K562 (cell line): ENCODE data around the gene RPLP2. TPM values are rescaled to one million over a fixed set of nuclear protein-coding genes. Genes with fewer than 3 reads are reported as not detected.
A peak's percentile ranks its signal among the peaks of the same experiment; 100 is the strongest.

Source experiments
- ATAC-seq: fragments of 200-7000 bp; cut with Tn5 transposase; 3 replicates; pipeline ENCODE4 v1.9.1; 2020; ENCODE audit warnings: moderate library complexity
- BruUV-seq: library from RNA; stranded (reverse); fragments of 400-500 nt; replicated peaks from 2 replicates; lab custom pipeline; 2021; lab: Mats Ljungman, UMichigan
- CTCF ChIA-PET: fragments of 300-600 bp; formaldehyde crosslinking; extraction: SDS; loops from one replicate; lab custom pipeline; 2021; ENCODE audit warnings: low intra/inter-chr PET ratio; lab: Yijun Ruan, JAX
- POLR2A ChIA-PET: fragments of 300-600, 350-650 bp; sonication (Branson Sonifier 250); formaldehyde crosslinking; extraction: SDS; loops from one replicate; lab custom pipeline; 2021; ENCODE audit warnings: antibody characterized with exemption, inconsistent platforms; lab: Yijun Ruan, JAX
- DNase-seq, 4 experiments: peaks; one replicate each; pipeline versions ENCODE4 v3.0.0 to v3.0.0-alpha.2; 2011 to 2018; ENCODE audit warnings: low spot score in 3 of 4, mixed read lengths in 3 of 4; ENCODE audit errors: extremely low read depth in 1 of 4
- FAIRE-seq: peaks from 2 replicates; lab custom pipeline; 2011; peaks lifted over from hg19 to GRCh38; lab: Jason Lieb, UNC
- H2AFZ ChIP-seq: 2 replicates; pipeline ENCODE4 v1.6.0; 2011; ENCODE audit warnings: low read depth, low read length, control low read depth, inconsistent platforms
- H3K27ac ChIP-seq: fragments of 200-600 bp; 3 replicates; pipeline ENCODE4 v1.8.0; 2011; ENCODE audit warnings: low read depth, mild to moderate bottlenecking, control low read depth, inconsistent platforms, low read length, moderate library complexity, mixed read lengths; ENCODE audit errors: extremely low read depth
- H3K27me3 ChIP-seq, 2 experiments: fragments of 300-600 bp in 1 of 2; 2 replicates in 1 of 2; 3 replicates in 1 of 2; pipeline versions ENCODE4 v1.6.0 to v1.8.0; 2011; ENCODE audit warnings: inconsistent platforms in 2 of 2, low read length in 2 of 2, mild to moderate bottlenecking in 1 of 2, mixed read lengths in 1 of 2, moderate library complexity in 1 of 2; ENCODE audit not compliant: control insufficient read depth in 2 of 2, insufficient read depth in 2 of 2
- H3K36me3 ChIP-seq: fragments of 300-600 bp; 3 replicates; pipeline ENCODE4 v1.8.0; 2011; ENCODE audit warnings: mild to moderate bottlenecking, low read length, inconsistent platforms; ENCODE audit not compliant: control insufficient read depth, insufficient read depth
- H3K4me1 ChIP-seq, 2 experiments: fragments of 200-600 bp in 1 of 2; replicated peaks in 1 of 2; 2 replicates in 1 of 2; 3 replicates in 1 of 2; pipeline versions ENCODE4 v1.5.1 to v1.8.0; 2011; ENCODE audit warnings: inconsistent platforms in 2 of 2, low read length in 2 of 2, mild to moderate bottlenecking in 1 of 2, mixed read lengths in 1 of 2, moderate library complexity in 1 of 2; ENCODE audit not compliant: control insufficient read depth in 2 of 2, insufficient read depth in 2 of 2
- H3K4me2 ChIP-seq: 2 replicates; pipeline ENCODE4 v1.6.1; 2011; ENCODE audit warnings: low read length, control low read depth, inconsistent platforms, mixed read lengths; ENCODE audit not compliant: insufficient read depth
- H3K4me3 ChIP-seq: fragments of 200-600 bp; sonication (generic), shearing (Covaris generic); 2 replicates; pipeline ENCODE4 v1.5.1; 2016; ENCODE audit warnings: control low read depth, inconsistent platforms
- H3K79me2 ChIP-seq: fragments of 200-600 bp; 3 replicates; pipeline ENCODE4 v1.8.0; 2011; ENCODE audit warnings: low read length, inconsistent platforms; ENCODE audit not compliant: control insufficient read depth, insufficient read depth
- H3K9ac ChIP-seq, 2 experiments: 2 replicates each; pipeline versions ENCODE4 v1.6.0 to v1.6.1; 2011; ENCODE audit warnings: low read depth in 2 of 2, low read length in 2 of 2, control low read depth in 1 of 2, inconsistent platforms in 1 of 2, mild to moderate bottlenecking in 1 of 2, mixed read lengths in 1 of 2; ENCODE audit not compliant: insufficient read depth in 1 of 2
- H3K9me1 ChIP-seq: one replicate; pipeline ENCODE4 v1.6.0; 2011; ENCODE audit warnings: inconsistent platforms, mild to moderate bottlenecking, low read length, moderate library complexity; ENCODE audit not compliant: control insufficient read depth, insufficient read depth
- H3K9me3 ChIP-seq: replicated peaks from 2 replicates; pipeline ENCODE4 v1.5.1; 2011; ENCODE audit warnings: low read depth, low read length, inconsistent platforms; ENCODE audit not compliant: control insufficient read depth, insufficient read depth
- H4K20me1 ChIP-seq: replicated peaks from 2 replicates; pipeline ENCODE4 v1.6.1; 2011; ENCODE audit warnings: low read length, inconsistent platforms, mixed read lengths; ENCODE audit not compliant: control insufficient read depth, insufficient read depth
- FOXP1 ChIP-seq: sonication (generic); formaldehyde crosslinking; IDR thresholded peaks from 2 replicates; pipeline ENCODE4 v1.8.0; 2022; ENCODE audit warnings: mild to moderate bottlenecking, missing genetic modification reagents
- MNT ChIP-seq, 2 experiments: fragments of 450-650 bp; conservative IDR thresholded peaks; 2 replicates each; pipeline ENCODE4 v1.6.1; 2017; ENCODE audit warnings: mild to moderate bottlenecking in 2 of 2, moderate library complexity in 2 of 2
- MYC ChIP-seq, 2 experiments: fragments of 250-450 bp in 1 of 2; sonication (Bioruptor Pico) in 1 of 2; IDR thresholded peaks; 2 replicates each; pipeline versions ENCODE4 v1.5.1 to v1.6.1; 2012 to 2021; ENCODE audit warnings: low read depth in 2 of 2, borderline replicate concordance in 1 of 2, improper control_type of control experiment in 1 of 2, low read length in 1 of 2, mild to moderate bottlenecking in 1 of 2, moderate library complexity in 1 of 2
- SNAPC5 ChIP-seq: fragments of 250-450 bp; sonication (Bioruptor Pico); IDR thresholded peaks from 2 replicates; pipeline ENCODE4 v1.8.0; 2021; ENCODE audit warnings: moderate library complexity, mild to moderate bottlenecking, inconsistent platforms
- TAF1 ChIP-seq: IDR thresholded peaks from 2 replicates; pipeline ENCODE4 v1.6.1; 2011; ENCODE audit warnings: mild to moderate bottlenecking, low read length, moderate library complexity; ENCODE audit not compliant: insufficient read depth, control insufficient read depth, severe bottlenecking; ENCODE audit errors: extremely low read depth
- TSC22D4 ChIP-seq: fragments of 450-650 bp; IDR thresholded peaks from 2 replicates; pipeline ENCODE4 v1.6.1; 2016; ENCODE audit warnings: missing genetic modification characterization, missing biosample characterization, control low read depth
- ZFP1 ChIP-seq: fragments of 450-650 bp; formaldehyde crosslinking; IDR thresholded peaks from 2 replicates; pipeline ENCODE4 v1.4.0; 2020; ENCODE audit warnings: mild to moderate bottlenecking, mixed read lengths
- ZNF395 ChIP-seq: fragments of 200-800 bp; sonication (Bioruptor generic); IDR thresholded peaks from 2 replicates; pipeline ENCODE4 v1.6.1; 2017; ENCODE audit warnings: missing genetic modification characterization, missing compliant biosample characterization
- ZNF609 ChIP-seq: sonication (generic); formaldehyde crosslinking; IDR thresholded peaks from 2 replicates; pipeline ENCODE4 v1.8.1; 2023; ENCODE audit warnings: missing genetic modification reagents, mild to moderate bottlenecking, borderline replicate concordance
- WGBS: fragments of 100-300 bp; shearing (Covaris generic); methylation state at CpG from one replicate; pipeline ENCODE4 v1.1.6; 2016; ENCODE audit warnings: low coverage, mixed read lengths; ENCODE audit not compliant: insufficient coverage; ENCODE audit errors: missing lambda C conversion rate; 5-methylcytosine and 5-hydroxymethylcytosine counted together
- in situ Hi-C: fragments of 300-500 bp; cut with MboI; formaldehyde crosslinking; loops from 4 replicates; pipeline ENCODE4 v1.15.0; 2018; ENCODE audit warnings: inconsistent platforms, mixed read lengths
- intact Hi-C: fragments of 100-400 bp; cut with micrococcal nuclease; formaldehyde crosslinking; loops from 2 replicates; pipeline ENCODE4 v1.14.2; 2022
- polyA plus RNA-seq, 8 experiments: library from polyadenylated mRNA; depleted of rRNA in 4 of 8; stranded (reverse) in 5 of 8; unstranded in 3 of 8; fragments of >200 nt; fragmentation: Nextera tagmentation in 2 of 8; fragmentation: Illumina TruSeq in 1 of 8; extraction: Ambion mirVana in 2 of 8; extraction: Trizol in 1 of 8; gene quantifications; 2 replicates each; pipeline versions ENCODE4 v1.2.1 to v1.2.3, GENCODE V29; 2011 to 2014; ENCODE audit warnings: inconsistent platforms in 1 of 8, missing spikeins in 1 of 8
- total RNA-seq, 7 experiments: library from RNA; depleted of rRNA in 6 of 7; stranded (reverse); fragments of >200 nt in 6 of 7; fragmentation: Illumina TruSeq in 2 of 7; extraction: Trizol in 2 of 7; gene quantifications; 2 replicates each; pipeline versions ENCODE4 v1.2.1 to v1.2.3, GENCODE V29; 2011 to 2021; ENCODE audit warnings: low replicate concordance in 1 of 7

RPLP2 gene
- total and polyA plus RNA-seq, 9 of the 15 experiments (the other 6 are each of a cell fraction or from before 2014, with no cell fraction given), result 528 to 3,807 (median 1,633) TPM

GRCh38 chr11:843818-844692 is 34.3 kb downstream of the RPLP2 start:
- Histone ChIP-seq H4K20me1 (no peaks in the 10 kb centered on the region; the same call in 1 of the 2 replicates), H3K36me3 (peaks cover 23% of the 10 kb centered on the region; the same call in 1 of the 3 replicates), H3K27me3 (no peaks in the 10 kb centered on the region), H3K4me1 (peaks cover 27 to 83% of the 10 kb centered on the region in 2 experiments), H3K4me2 (peak overlapping the region; percentile 60), H3K4me3 (peak overlapping the region; percentile 98), H3K79me2 (peaks cover 46% of the 10 kb centered on the region), H3K9me1 (peaks cover 4% of the 10 kb centered on the region), H3K9me3 (no peaks in the 10 kb centered on the region), H3K27ac (peak overlapping the region; percentile 98; the same call in 2 of the 3 replicates), H3K9ac (peak overlapping the region; percentile 91 to 93; a peak in 3 of 4 replicates), H2AFZ (no peak overlapping the region)
- BruUV-seq, result TSS peak; percentile 36
- 35% methylated on average over 17 of the region's 25 CpGs for WGBS
- ATAC-seq (no peak), DNase-seq (peak; percentile 49 to 68 (median 58)), FAIRE-seq (no peak)
- ChIA-PET POLR2A (interaction anchor here (0.7 to 5.2 kb wide), 5 partner anchors 11 to 166 kb away, joined by 3 to 36 read pairs (median 4); partner anchors contain the start of gene PNPLA2), CTCF (no interaction called here)
- in situ Hi-C loops (no loop called here), intact Hi-C loops (loop anchor here (2.0 to 10.0 kb wide), 2 partner anchors 35 to 71 kb away; partner anchors contain the start of genes CHID1 and RPLP2)
- TF ChIP-seq ZFP1 (CRISPR knock-in tag) (no peak), TAF1 (no peak), ZNF395 (0 out of 2 replicates have a peak, but pooled peaks have one; percentile 41), ZNF609 (CRISPR knock-in tag) (0 out of 2 replicates have a peak, but pooled peaks have one; percentile 28), SNAPC5 (CRISPR knock-in tag) (no peak), MYC (IDR thresholded peaks at IDR 0.05; ENCODE audit: low read depth, low read length) (peak; percentile 52; the same call in 1 of the 2 replicates), MYC (CRISPR knock-in tag; IDR thresholded peaks at IDR 0.05; ENCODE audit: borderline replicate concordance, low read depth) (peak; percentile 22; the same call in 1 of the 2 replicates), MNT (conservative IDR thresholded peaks at IDR 0.05) (peak in 1 of 2 experiments; percentile 75), TSC22D4 (tag) (no peak), FOXP1 (CRISPR knock-in tag) (no peak)
